Heart left ventricle (tissue), 16 donors: Measurements from ENCODE around the gene TACC2. TPM values are rescaled to one million over a fixed set of nuclear protein-coding genes. Genes with fewer than 3 reads are reported as not detected.

Experiments used
- ATAC-seq, 4 donors: fragments of 200-7000 bp; cut with Tn5 transposase; one replicate each; pipeline ENCODE4 v1.9.1; 2020 to 2022; ENCODE audit warnings: moderate library complexity in 4 of 4, mild to moderate bottlenecking in 3 of 4, moderate number of reproducible peaks in 1 of 4
- DNase-seq, 5 donors: peaks; one replicate each; pipeline ENCODE4 v3.0.0-alpha.2; 2020
- H3K27ac ChIP-seq, 12 donors: fragments of 200-600 bp; sonication (generic) in 4 of 12; one replicate each; pipeline versions ENCODE4 v1.5.0 to v1.8.0; 2016 to 2022; ENCODE audit warnings: mild to moderate bottlenecking in 2 of 12
- H3K27me3 ChIP-seq, 9 donors: fragments of 200-600 bp; sonication (generic) in 2 of 9; one replicate each; pipeline versions ENCODE4 v1.5.1 to v1.8.0; 2016 to 2022; ENCODE audit warnings: mild to moderate bottlenecking in 3 of 9
- H3K36me3 ChIP-seq, 9 donors: fragments of 200-600 bp; sonication (generic) in 2 of 9; one replicate each; pipeline versions ENCODE4 v1.5.0 to v1.8.0; 2018 to 2022; ENCODE audit warnings: mild to moderate bottlenecking in 2 of 9
- H3K4me1 ChIP-seq, 12 donors: fragments of 200-600 bp; sonication (generic) in 4 of 12; one replicate each; pipeline versions ENCODE4 v1.5.0 to v1.8.0; 2016 to 2022; ENCODE audit warnings: mild to moderate bottlenecking in 3 of 12
- H3K4me3 ChIP-seq, 12 donors: fragments of 200-600 bp; sonication (generic) in 4 of 12; one replicate each; pipeline versions ENCODE4 v1.5.0 to v1.8.0; 2017 to 2022; ENCODE audit warnings: mild to moderate bottlenecking in 9 of 12, moderate library complexity in 4 of 12
- H3K9me3 ChIP-seq, 12 donors: fragments of 200-600 bp; sonication (generic) in 4 of 12; one replicate each; pipeline versions ENCODE4 v1.5.0 to v1.8.0; 2016 to 2022; ENCODE audit warnings: mild to moderate bottlenecking in 1 of 12
- CTCF ChIP-seq, 12 donors: fragments of 200-600 bp; sonication (generic) in 4 of 12; IDR thresholded peaks; one replicate each; pipeline versions ENCODE4 v1.5.0 to v1.8.0; 2018 to 2022; ENCODE audit warnings: antibody characterized with exemption in 12 of 12, mild to moderate bottlenecking in 5 of 12
- POLR2A ChIP-seq, 2 donors: fragments of 450-650 bp; IDR thresholded peaks; one replicate each; pipeline ENCODE4 v1.6.1; 2017; ENCODE audit warnings: antibody characterized with exemption in 2 of 2, mild to moderate bottlenecking in 2 of 2, moderate library complexity in 2 of 2
- WGBS, 4 donors: extraction: QIAGEN DNeasy Blood & Tissue Kit in 2 of 4; methylation state at CpG; one replicate each; pipeline versions ENCODE4 v1.1.5 to v1.1.7; 2013 to 2018; 5-methylcytosine and 5-hydroxymethylcytosine counted together
- intact Hi-C, 10 donors: fragments of 100-400 bp; cut with DNase I; formaldehyde crosslinking; loops; one replicate each; pipeline versions ENCODE4 v1.11.1 to v1.14.2; 2022
- polyA plus RNA-seq, 2 donors: library from polyadenylated mRNA; stranded (reverse); fragments of 200-250 nt; gene quantifications; one replicate each; pipeline ENCODE4 v1.2.3, GENCODE V29; 2013
- total RNA-seq, 9 donors: library from RNA; depleted of rRNA in 2 of 9; stranded (reverse); fragments of >200 nt in 2 of 9; fragmentation: NEBNext Ultra II Directional in 3 of 9; extraction: Animal tissue kit (Norgen Biotek cat#: 25700) in 3 of 9; gene quantifications; one replicate each; pipeline versions ENCODE4 v1.1.0 to v1.2.4, GENCODE V29; 2016 to 2023
- donor health status: ischemic (EF 13 %, LVEDD 7.1; RV severe dilation, severe dysfunction).
- donor health status: healthy with polysubstance abuse.
- donor health status: DM: no; HTN: yes; CAD: no.
- donor health status: DM: no; HTN: no; CAD: no.
- donor health status: ischemic (EF 25% LVEDD 6.9; RV normal size, moderate dysfunction).
- donor health status: ischemic (EF 25% LVEDD 5.7; RV mildly dilated, moderate dysfunction).
- donor health status: healthy.
- donor health status: DM: yes; HTN: yes; CAD: no.
- donor health status: ischemic (EF 35%, LVEDD 5.7; RV mildly dilated, moderate dysfunction).
- donor health status: nonischemic (EF 11% LVEDD 7.7; RV severe dilation, severe dysfunction).
- donor health status: DM: yes; HTN: yes; CAD: no.
- donor health status: PGD.
- donor health status: ischemic (EF 29% LVEDD 5.4; RV normal size, mild dysfunction).
- donor health status: nonischemic (EF 23%, LVEDD 6.1; RV moderate dilation, normal function).

The TACC2 gene
- total and polyA plus RNA-seq, 11 donors, result 96.7 to 456 (median 294) TPM

GRCh38 chr10:122273966-122274545 lies 285.1 kb downstream of the TACC2 start:
- 79 to 84% (median 83%) methylated on average over 10 of the region's 10 CpGs for WGBS, 4 donors
- Histone ChIP-seq H3K36me3 (peaks cover 0 to 25% (median 7%) of the 10 kb centered on the region in 9 donors), H3K4me3 (no peak overlapping the region), H3K27me3 (no peaks in the 10 kb centered on the region), H3K27ac (no peak overlapping the region), H3K4me1 (no peaks in the 10 kb centered on the region), H3K9me3 (no peaks in the 10 kb centered on the region)
- intact Hi-C loops, result loop anchor here in 1 of 10 donors (10.0 kb wide), 1 partner anchor 431 kb away; no protein-coding TSS in a partner anchor
- DNase-seq (no peak), ATAC-seq (no peak)
- TF ChIP-seq POLR2A (IDR thresholded peaks at IDR 0.05), result no peak
- no peak for TF ChIP-seq CTCF (IDR thresholded peaks at IDR 0.05)

GRCh38 chr10:122276611-122277208 lies 287.7 kb downstream of the TACC2 start:
- WGBS, 4 donors, result 62 to 78% (median 70%) methylated on average over 6 of the region's 6 CpGs

GRCh38 chr10:122277526-122278136 lies 288.7 kb downstream of the TACC2 start:
- no peak for ATAC-seq
- no peak for DNase-seq
- intact Hi-C loops, result loop anchor here in 1 of 10 donors (10.0 kb wide), 1 partner anchor 427 kb away; no protein-coding TSS in a partner anchor
- WGBS, 4 donors, result 78 to 90% (median 86%) methylated on average over 10 of the region's 10 CpGs
- no peak overlapping the region for H3K27ac ChIP-seq
- no peaks in the 10 kb centered on the region for H3K9me3 ChIP-seq
- H3K4me1 ChIP-seq, result peaks cover 0 to 9% (median 0%) of the 10 kb centered on the region in 12 donors
- H3K36me3 ChIP-seq, result peaks cover 0 to 6% (median 0%) of the 10 kb centered on the region in 9 donors
- TF ChIP-seq CTCF (IDR thresholded peaks at IDR 0.05), result no peak
- no peak for TF ChIP-seq POLR2A (IDR thresholded peaks at IDR 0.05)
- no peak overlapping the region for H3K4me3 ChIP-seq
- H3K27me3 ChIP-seq, result peaks cover 0 to 2% (median 0%) of the 10 kb centered on the region in 9 donors

More at GRCh38 chr10:122276611-122277208, 287.7 kb downstream of the TACC2 start:
- Histone ChIP-seq H3K4me1 (peaks cover 0 to 8% (median 0%) of the 10 kb centered on the region in 12 donors), H3K36me3 (peaks cover 0 to 7% (median 0%) of the 10 kb centered on the region in 9 donors), H3K4me3 (no peak overlapping the region), H3K27ac (no peak overlapping the region), H3K9me3 (no peaks in the 10 kb centered on the region), H3K27me3 (peaks cover 0 to 2% (median 0%) of the 10 kb centered on the region in 9 donors)
- intact Hi-C loops, result loop anchor here in 1 of 10 donors (10.0 kb wide), 1 partner anchor 428 kb away; no protein-coding TSS in a partner anchor
- DNase-seq (no peak), ATAC-seq (no peak)
- TF ChIP-seq CTCF (IDR thresholded peaks at IDR 0.05), result no peak
- no peak for TF ChIP-seq POLR2A (IDR thresholded peaks at IDR 0.05)

- DNase-seq, result peak in 3 of 5 donors; percentile 33 to 58 (median 34)
- H3K36me3 ChIP-seq, result peaks cover 0 to 6% (median 0%) of the 10 kb centered on the region in 9 donors
- no peak overlapping the region for H3K27ac ChIP-seq
- peak; percentile 57 to 75 (median 72) for ATAC-seq
- 23 to 43% (median 25%) methylated on average over 9 of the region's 9 CpGs for WGBS, 4 donors
- TF ChIP-seq CTCF (IDR thresholded peaks at IDR 0.05), result peak; percentile 40 to 69 (median 58)
- TF ChIP-seq POLR2A (IDR thresholded peaks at IDR 0.05), result no peak
- peaks cover 0 to 2% (median 0%) of the 10 kb centered on the region in 9 donors for H3K27me3 ChIP-seq
- H3K4me3 ChIP-seq, result no peak overlapping the region
- peaks cover 0 to 13% (median 0%) of the 10 kb centered on the region in 12 donors for H3K4me1 ChIP-seq
- intact Hi-C loops, result loop anchor here in 3 of 10 donors (10.0 kb wide), 3 partner anchors 415 to 1275 kb away; partner anchors contain the start of gene C10orf120 (in 1 of the 3)
- no peaks in the 10 kb centered on the region for H3K9me3 ChIP-seq
Measured at GRCh38 chr10:122279725-122280141, 290.8 kb downstream of the TACC2 start.
